Fibroblast of skin of left biceps (primary cell): ENCODE measurements around the gene FMN2.

Experiments used
- DNase-seq, 2 experiments: peaks; one replicate each; pipeline ENCODE4 v3.0.0-alpha.2; 2013; ENCODE audit warnings: low read depth in 2 of 2

Gene FMN2

DNA sequence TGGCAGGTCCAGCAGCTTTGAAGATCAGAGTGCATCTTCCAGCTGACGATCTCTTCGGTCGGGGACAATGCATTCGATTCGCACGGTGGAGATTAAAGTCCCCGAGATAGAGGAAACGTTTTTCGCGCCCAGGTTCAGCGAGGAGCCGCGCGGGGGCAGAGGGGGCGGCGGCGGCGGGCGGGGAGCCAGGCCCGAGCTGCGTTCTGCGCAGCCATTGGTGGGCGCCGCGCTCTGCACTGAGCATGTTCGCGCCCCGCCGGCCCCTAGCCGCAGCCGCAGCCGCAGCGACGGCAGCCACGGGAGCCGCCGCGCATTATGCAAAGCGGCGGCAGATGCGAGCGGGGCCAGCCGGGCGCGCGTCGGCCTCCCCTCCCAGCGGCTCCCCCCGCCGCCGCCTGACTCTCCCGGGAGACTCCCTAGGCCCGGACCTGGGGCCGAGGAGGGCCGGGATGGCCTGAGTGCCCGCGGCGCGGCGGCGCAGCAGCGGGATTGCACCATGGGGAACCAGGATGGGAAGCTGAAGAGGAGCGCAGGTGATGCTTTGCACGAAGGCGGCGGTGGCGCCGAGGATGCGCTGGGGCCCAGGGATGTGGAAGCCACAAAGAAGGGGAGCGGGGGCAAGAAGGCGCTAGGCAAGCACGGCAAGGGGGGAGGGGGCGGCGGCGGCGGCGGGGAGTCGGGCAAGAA is at the start of gene FMN2:
TSS of gene FMN2 (plus strand) at position 270 of the 687 bp plus-strand sequence. CDS start at position 497, 227 bp downstream.
- DNase-seq: peak in 1 of 2 experiments; percentile 39

DNA sequence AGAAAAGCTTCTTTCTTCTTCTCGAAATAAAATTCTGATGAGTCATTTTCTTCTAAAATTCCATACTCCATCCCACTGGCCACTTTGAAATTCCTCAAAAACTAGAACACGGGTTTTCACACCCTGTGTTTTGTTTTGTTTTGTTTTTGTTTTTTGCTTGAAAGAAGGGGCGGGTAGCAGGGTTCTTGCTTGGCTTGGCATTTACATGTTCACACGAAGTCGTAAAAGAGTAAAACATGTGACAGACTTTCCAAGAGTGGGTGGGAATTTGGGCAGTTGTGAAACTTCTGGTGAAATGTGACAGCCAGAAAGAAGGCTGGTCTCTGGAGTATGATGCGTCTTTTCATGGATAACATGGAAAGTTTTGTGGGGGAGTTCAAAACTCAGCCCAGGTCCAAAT is 47.1 kb upstream of the FMN2 start:
- DNase-seq: no peak

DNA sequence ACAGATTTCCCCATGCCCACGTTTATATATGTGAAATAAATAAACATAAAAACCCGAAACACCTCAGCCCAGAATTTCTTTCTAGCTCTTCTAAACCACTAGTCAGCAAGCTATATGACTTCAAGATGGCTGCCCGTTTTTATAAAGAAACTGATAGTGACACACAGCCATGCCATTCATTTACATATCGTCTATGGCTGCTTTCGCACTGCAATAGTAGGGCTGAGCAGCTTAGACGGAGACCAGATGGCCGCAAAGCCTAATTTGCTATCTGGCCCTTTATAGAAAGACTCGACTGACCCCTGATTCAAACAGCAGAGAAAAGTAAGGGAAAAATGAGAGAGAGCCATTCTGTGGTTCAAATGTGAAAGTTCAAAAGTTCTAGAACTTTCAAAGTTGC is 45.7 kb upstream of the FMN2 start:
- no peak for DNase-seq

DNA sequence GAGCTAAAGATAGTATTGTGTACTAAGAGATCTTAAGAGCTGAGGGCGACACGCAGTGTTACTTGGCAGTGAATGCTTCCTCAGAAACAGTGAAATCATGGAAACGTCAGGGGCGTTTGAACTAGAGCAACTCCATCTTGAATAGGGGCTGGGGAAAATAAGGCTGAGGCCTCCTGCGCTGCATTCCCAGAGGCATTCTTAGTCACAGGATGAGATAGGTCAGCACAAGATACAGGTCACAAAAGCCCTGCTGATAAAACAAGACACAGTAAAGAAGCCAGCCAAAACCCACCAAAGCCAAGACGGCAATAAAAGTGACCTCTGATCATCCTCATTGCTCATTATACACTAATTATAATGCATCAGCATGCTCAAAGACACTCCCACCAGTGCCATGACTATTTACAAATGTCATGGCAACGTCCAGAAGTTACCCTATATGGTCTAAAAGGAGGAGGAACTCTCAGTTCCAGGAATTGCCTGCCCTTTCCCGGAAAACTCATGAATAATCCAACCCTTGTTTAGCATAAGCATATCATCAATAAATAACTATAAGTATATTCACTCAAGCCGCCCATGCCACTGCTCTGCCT is 37.5 kb upstream of the FMN2 start:
- DNase-seq: no peak

DNA sequence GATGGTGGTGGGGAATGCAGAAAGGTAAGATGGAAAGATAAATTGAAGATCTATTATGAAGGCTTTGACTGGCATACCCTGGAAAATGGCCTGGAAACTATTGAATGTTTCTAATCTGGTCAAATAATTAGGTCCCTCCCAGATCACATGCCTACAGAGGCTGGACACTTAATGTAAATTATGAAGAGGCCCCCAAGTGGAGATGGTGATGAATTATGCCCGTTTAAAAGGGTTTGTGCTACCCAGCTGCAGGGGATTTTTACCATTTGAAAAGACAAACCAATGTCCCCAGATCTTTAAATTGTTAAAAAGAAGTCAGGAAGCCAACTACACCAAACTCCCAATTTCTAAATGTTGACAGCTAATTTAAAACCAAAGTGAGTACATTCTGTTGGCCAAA is 35.7 kb upstream of the FMN2 start:
- no peak for DNase-seq

DNA sequence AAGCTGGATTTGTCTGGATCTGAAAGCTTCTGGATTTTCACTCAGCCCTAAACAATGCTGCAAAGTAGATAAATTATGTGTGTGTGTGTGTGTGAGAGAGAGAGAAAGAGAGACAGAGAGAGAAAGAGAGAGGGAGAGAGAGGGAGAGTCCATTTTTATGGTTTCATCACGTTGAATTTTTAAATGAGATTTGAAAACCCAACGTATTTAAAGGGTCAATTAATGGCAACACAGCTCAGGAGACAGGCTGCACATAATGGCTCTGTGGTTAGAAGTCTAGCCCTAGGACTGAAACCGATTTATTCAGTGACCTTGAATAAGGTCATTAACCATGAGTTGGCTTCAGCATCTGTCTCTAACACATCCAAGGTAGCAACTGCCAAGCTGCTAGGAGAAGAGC is 35.3 kb upstream of the FMN2 start:
- DNase-seq: no peak

DNA sequence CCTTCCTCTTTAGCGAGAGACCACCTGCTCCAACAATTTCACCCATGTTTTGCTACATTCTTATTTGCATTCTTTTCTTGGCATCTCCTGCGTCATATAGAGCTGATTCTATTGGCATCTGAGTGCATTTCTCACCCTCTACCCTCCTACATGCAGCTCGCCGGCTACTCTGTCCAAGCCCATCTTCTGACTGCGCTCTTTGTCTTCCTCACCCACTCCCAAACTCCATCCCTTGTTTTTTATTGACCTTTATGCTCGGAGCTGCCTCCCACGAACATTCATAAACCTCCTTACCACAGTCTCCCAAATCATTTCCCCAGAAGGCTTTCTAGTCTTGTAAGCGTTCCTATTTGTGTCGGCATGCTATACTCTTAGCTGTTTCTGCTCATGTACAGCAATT is 33.6 kb upstream of the FMN2 start:
- no peak for DNase-seq

DNA sequence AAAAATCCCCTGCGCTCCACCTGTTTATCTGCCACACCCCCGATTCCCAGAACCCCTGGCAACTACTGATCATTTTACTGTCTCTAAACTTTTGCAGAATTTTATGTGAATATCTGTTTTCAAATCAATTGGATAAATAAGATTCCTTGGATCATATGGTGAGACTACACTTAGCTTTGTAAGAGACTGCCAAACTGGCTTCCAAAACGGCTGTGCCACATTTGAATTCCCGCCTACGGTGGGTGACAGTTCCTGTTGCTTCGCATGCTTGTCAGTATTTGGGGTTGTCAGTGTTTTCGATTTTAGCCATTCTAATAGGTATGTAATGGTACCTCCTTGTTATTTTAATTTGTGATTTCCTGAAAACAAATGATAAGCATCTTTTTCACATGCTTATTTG is 22.7 kb upstream of the FMN2 start:
- DNase-seq: no peak

DNA sequence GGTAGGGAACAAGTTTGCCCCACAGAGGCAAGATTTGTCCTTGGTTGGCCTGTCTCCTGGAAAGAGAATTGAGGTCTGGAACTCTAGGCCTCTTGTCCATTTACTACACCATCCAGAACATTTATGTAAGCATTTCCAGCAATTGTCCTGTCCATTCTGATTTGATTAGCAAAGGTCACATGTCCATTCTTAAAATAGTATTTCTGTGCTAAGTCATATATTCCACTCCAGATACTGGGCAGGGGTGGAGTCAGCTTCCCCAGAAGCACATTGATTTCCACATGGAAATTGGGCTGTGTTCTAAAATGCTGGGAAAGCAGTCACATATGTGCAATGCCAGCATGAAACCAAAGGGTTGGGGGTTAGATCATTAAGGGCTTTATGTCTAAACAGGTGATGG is 21.5 kb upstream of the FMN2 start:
- no peak for DNase-seq

DNA sequence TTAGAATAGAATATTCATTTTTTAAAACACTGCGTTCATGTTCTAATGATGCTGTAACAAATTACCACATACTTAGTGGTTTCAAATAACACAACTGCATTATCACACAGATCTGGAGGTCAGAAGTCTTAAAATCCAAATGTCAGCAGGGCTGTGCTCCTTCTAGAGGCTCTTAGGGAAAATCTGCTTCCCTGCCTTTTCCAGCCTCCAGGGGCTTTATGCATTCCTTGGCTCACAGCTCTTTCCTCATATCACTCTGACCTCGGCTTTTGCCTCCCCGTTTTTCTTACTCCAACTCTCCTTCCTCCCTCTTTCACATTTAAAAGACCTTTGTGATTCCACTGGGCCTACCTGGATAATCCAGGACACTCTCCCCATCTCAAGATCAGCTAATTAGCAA is 18.6 kb upstream of the FMN2 start:
- no peak for DNase-seq

DNA sequence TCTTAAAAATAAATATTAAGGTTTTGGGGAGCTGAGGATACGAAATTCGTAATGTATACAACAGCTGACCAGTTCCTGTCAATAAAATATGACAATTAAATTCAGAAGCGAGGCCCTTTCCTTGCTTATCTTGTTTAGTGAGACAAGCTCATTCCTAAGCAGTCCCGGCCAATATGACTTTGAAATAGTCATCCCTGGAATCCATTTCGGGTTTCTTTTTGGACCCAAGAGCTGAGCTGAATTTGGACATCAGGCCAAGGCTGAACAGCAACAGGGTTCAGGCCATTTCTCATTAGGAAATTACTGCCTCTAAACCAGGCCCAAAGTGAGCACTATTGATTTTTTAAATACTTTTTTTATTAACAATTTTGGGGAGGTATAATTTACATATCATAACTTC is 17.3 kb upstream of the FMN2 start:
- DNase-seq: no peak

DNA sequence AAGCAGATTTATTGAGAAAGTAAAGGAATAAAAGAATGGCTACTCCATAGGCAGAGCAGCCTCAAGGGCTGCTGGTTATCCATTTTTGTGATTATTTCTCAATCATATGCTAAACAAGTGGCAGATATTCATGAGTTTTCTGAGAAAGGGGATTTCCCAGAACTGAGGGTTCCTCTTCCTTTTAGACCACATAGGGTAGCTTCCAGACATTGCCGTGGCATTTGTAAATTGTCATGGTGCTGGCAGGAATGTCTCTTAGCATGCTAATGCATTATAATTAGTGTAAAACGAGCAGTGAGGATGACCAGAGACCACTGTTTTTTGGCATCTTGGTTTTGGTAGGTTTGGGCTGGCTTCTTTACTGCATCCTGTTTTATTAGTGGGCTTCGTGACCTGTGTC is 16.8 kb upstream of the FMN2 start:
- DNase-seq: no peak

DNA sequence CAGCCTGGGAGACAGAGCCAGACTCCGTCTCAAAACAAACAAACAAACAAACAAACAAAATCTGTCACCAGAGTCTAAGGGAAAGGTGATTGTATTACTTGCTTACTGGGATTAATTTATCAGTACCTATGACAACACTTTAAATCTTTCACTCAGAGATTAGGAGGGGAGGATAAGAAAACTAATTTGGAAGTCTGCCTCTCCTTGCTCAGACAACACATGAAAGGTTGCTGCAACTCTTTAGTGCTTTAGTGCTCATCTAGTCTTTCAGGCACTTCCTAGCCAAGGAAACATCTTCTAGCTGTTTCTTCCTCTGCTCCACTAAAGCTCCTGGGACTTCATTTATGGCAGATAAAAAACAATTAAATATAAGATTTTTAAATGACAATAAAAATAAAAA is 7.3 kb upstream of the FMN2 start:
- no peak for DNase-seq

DNA sequence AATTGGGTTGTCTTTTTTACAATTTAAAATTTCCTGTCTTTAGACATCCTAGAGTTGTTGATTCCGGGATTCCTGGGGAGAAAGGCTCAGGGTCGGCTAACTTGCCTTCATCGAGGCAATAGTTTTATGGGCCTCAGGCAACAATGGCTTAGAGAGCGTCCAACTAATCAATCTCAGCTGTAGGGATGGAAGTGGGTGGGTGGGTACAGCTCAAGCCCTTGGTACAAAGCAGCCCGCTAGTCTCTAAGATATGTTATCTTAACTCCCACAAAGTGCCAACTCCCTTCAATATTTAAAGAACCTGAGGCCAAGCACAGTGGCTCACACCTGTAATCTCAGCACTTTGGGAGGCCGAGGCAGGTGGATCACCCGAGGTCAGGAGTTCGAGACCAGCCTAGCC is 6.9 kb upstream of the FMN2 start:
- no peak for DNase-seq

DNA sequence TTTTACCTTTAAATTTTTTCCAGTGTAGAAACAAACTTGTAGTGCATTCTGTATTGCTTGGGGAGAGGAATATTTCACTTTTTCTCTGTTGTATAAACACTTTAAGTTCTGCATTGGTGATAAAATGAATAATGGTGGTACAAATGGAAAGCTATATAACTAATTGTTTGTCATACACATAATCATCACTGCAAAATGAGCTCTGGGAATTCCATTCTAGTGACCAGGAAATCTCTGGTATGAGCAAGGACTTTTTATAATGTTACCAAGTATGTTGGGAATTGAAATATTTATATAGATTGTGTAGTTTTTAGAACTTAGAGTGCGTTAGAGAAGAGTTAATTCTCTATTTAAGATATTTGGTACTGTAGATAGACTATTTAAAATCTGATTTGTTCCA is 5.0 kb upstream of the FMN2 start:
- peak; percentile 60 to 63 for DNase-seq

DNA sequence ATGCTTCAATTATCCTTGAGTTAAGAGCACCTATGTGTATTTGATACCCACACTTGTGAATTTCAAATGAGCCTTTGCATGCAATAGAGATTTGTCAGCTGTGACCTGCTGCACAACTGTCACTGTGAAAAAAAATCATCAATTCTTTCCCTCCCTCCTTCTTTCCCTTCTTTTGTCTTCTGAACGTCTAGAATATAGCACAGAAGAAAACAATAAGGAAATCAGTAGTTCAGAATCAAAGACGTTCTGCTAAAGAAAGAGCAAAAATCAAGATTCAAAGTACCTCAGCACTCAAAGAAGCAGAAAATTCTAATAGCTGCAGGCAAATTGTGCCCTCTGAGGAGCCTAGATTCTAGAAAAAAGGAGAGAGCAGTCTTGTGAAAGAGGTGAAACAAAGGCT is 1.7 kb upstream of the FMN2 start:
- DNase-seq: no peak

DNA sequence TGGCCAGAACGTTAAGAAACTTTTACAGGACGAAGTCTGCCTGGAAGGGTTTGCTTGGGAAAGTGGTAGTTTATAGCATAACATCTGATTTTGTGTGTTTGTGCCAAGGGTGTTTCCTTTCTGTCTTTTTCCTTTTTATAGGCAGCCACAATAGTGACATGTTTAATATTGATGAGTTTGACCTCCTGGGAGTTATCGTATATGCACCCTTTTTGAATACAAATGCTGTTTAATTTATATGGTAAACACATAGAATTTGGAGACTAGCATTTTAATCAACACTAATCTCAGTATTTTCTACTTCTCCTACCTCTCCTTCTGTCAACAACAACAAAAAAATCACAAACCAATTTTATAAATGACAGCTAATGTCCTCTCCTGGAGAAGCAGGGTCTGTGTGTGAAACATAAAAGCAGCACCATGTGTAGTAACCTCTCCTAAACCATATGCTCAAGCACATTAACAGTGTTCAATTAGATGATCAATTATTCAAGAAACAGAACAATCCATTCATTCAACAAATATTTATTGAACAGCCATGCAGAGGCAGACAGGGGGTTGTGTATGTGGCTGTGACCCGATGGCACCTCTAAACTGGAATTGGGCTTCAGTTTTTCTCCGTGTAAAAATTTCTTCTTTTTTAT is 604 bp upstream of the FMN2 start:
- no peak for DNase-seq

DNA sequence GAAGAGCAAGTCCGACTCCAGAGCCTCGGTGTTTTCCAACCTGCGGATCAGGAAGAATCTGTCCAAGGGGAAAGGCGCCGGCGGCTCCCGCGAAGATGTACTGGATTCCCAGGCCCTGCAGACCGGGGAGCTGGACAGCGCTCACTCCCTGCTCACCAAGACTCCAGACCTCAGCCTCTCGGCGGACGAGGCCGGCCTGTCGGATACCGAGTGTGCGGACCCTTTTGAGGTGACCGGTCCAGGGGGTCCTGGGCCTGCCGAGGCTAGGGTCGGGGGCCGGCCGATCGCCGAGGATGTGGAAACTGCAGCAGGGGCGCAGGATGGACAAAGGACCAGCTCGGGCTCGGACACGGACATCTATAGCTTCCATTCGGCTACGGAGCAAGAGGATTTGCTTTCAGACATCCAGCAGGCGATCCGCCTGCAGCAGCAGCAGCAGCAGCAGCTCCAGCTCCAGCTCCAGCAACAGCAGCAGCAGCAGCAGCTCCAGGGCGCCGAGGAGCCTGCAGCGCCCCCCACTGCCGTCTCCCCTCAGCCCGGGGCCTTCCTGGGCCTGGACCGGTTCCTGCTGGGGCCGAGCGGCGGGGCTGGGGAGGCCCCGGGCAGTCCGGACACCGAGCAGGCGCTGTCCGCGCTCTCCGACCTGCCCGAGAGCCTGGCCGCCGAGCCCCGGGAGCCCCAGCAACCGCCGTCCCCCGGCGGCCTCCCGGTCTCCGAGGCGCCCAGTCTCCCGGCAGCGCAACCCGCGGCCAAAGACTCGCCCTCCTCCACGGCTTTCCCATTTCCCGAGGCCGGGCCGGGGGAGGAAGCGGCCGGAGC is 827 bp downstream of the FMN2 start:
- DNase-seq: no peak

DNA sequence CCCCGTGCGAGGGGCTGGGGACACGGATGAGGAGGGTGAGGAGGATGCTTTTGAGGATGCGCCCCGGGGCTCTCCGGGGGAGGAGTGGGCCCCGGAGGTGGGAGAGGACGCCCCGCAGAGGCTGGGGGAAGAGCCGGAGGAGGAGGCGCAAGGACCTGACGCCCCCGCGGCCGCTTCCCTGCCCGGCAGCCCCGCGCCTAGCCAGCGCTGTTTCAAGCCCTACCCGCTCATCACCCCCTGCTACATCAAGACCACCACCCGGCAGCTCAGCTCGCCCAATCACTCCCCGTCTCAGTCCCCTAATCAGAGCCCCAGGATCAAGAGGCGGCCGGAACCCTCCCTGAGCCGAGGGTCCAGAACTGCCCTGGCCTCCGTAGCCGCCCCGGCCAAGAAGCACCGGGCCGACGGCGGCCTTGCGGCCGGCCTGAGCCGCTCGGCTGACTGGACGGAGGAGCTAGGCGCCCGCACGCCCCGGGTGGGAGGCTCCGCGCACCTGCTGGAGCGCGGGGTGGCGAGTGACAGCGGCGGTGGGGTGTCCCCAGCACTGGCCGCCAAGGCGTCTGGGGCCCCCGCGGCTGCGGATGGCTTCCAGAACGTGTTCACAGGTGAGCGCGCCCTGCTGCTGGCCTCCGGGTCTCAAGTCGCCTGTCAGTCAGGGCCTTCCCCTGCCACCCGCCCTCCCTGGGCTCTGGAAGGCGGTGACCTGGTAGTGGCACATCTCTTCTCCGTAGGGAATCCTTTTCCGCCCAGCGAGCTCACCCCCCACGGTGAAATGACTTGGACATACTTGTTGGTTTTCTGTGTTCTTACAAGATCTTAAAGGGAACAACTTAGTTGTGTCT is 1.7 kb downstream of the FMN2 start:
- DNase-seq: no peak

DNA sequence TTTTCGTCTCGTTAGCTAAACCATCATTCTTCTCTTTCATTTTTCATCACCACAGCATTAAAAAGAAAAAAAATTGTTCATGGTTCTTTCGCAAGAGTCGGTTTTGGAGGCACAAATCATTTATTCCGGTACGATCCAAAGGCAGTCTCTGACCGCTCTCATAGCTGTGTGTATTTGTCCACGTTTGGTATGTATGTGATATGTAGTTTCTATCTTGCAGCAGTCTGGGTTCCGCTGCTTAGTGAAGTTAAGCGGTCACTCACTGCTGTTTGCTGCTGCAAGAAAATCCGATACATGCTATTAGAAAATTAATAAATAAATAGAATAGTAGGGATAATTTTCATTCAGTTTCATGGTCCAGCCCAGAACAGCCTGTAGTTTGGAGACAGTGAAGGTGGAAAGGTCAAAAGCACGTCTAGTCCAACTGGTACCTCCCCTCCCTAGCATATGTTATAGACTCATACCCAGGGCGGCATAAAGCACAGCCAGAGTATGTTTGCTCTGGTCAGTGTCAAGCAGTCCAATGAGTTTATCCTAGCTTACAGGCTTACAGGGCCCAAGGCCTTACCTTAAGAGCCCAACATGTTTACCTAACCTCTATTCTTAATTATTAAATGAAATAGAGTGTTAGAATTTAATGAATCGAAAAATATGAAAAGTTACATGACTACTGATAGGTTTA is 2.5 kb downstream of the FMN2 start:
- no peak for DNase-seq

DNA sequence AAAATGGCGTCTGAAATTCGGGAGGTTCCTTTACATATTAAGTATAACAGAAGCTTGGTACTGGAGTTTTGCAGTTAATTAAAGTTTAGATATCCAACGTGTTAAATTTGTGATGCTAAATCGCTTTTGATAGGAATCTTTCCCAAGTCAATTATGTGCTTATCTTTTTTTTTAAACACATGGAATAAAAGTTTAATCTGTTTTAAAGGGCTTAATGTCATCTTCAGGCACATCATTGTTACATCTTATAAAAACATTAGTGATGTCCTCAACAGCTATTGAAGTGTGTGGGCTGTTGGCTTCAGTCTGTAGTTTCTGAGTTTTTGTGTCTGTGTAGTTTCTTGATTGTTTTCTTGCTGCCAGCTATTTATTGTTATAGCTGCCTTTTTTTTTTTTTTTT is 5.3 kb downstream of the FMN2 start:
- DNase-seq: no peak
